Right lobe of liver (tissue), 6 donors: ENCODE data around the gene AKR1B15. TPM values are rescaled to one million over a fixed set of nuclear protein-coding genes. Genes with fewer than 3 reads are reported as not detected.
A peak's percentile ranks its signal among the peaks of the same experiment; 100 is the strongest.

Source experiments
- ATAC-seq, 4 donors: fragments of 200-7000 bp; cut with Tn5 transposase; one replicate each; pipeline ENCODE4 v1.9.1; 2020; ENCODE audit warnings: mild to moderate bottlenecking in 4 of 4, moderate library complexity in 4 of 4
- DNase-seq, 3 donors: peaks; one replicate each; pipeline ENCODE4 v3.0.0-alpha.2; 2020
- H3K27ac ChIP-seq, 3 donors: fragments of 200-600 bp; one replicate each; pipeline ENCODE4 v1.8.0; 2022
- H3K27me3 ChIP-seq, 2 donors: fragments of 200-600 bp; one replicate each; pipeline ENCODE4 v1.8.0; 2022
- H3K36me3 ChIP-seq, 4 donors: fragments of 200-600 bp; sonication (generic) in 1 of 4; one replicate each; pipeline versions ENCODE4 v1.5.1 to v1.8.0; 2017 to 2022; ENCODE audit warnings: control low read depth in 1 of 4
- H3K4me1 ChIP-seq, 4 donors: fragments of 200-600 bp; sonication (generic) in 1 of 4; one replicate each; pipeline versions ENCODE4 v1.5.1 to v1.8.0; 2017 to 2022; ENCODE audit warnings: control low read depth in 1 of 4
- H3K4me3 ChIP-seq, 3 donors: fragments of 200-600 bp; one replicate each; pipeline ENCODE4 v1.8.0; 2022
- H3K9me3 ChIP-seq, 4 donors: fragments of 200-600 bp; sonication (generic) in 1 of 4; one replicate each; pipeline versions ENCODE4 v1.5.1 to v1.8.0; 2017 to 2022; ENCODE audit warnings: control low read depth in 1 of 4
- POLR2A ChIP-seq: fragments of 450-650 bp; IDR thresholded peaks from one replicate; pipeline ENCODE4 v1.6.1; 2017; ENCODE audit warnings: antibody characterized with exemption, mild to moderate bottlenecking
- WGBS: methylation state at CpG from one replicate; pipeline ENCODE4 v1.1.6; 2018; ENCODE audit warnings: low coverage, low lambda C conversion rate; ENCODE audit not compliant: insufficient coverage; ENCODE audit errors: missing lambda C conversion rate; 5-methylcytosine and 5-hydroxymethylcytosine counted together
- intact Hi-C, 2 donors: fragments of 100-400 bp; cut with DNase I; formaldehyde crosslinking; loops; one replicate each; pipeline versions ENCODE4 v1.11.2 to v1.14.1; 2022
- total RNA-seq, 6 experiments: library from RNA; depleted of rRNA in 2 of 6; stranded (reverse); fragments of >200 nt in 2 of 6; fragmentation: NEBNext Ultra II Directional in 3 of 6; extraction: Animal tissue kit (Norgen Biotek cat#: 25700) in 3 of 6; gene quantifications; one replicate each; pipeline versions ENCODE4 v1.1.0 to v1.2.4, GENCODE V29; 2016 to 2023
- TF ChIP-seq, protein P1 (sequence below), 4 donors: fragments of 200-600 bp in 3 of 4; fragments of 450-650 bp in 1 of 4; IDR thresholded peaks; one replicate each; pipeline versions ENCODE4 v1.5.1 to v1.8.0; 2016 to 2022; ENCODE audit warnings: antibody characterized with exemption in 4 of 4, mild to moderate bottlenecking in 2 of 4
- donor health status: DM: no; HTN: yes; CAD: no.
- donor health status: DM: no; HTN: no; CAD: no.
- donor health status: DM: no; HTN: no; CAD: no.
- donor health status: DM: no; HTN: yes; CAD: no.
- donor health status: DM: no; HTN: yes; CAD: no.

AKR1B15 gene
- total RNA-seq, 6 experiments from 2014 or later, result 1.8 to 40.4 (median 2.4) TPM; not detected in 2

DNA sequence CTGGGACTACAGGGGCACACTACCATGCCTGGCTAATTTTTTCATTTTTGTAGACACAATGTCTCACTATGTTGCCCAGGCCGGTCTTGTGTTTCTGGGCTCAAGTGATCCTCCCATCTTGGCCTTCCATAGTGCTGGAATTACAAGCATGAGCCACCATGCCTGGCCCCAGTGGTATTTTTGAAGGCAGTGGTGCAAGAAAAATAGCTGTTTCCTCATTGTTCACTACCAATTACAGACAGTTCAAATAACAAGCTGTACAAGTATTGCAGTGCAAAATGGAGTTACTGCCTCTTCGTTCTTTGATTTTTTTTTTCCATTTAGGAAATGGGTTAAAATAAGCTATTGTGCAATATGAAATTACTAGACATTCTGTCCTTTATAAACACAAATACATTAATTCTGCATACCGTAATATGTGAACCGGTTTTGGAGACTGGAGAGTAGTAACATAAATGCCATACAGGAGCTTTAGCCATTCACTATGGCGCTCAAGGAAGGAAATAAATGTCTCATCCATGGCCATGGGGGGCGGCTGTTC, 62.8 kb downstream of the AKR1B15 start:
- ATAC-seq, result no peak
- no peak for DNase-seq
- 76% methylated on average over 5 of the region's 6 CpGs for WGBS
- no peak overlapping the region for H3K4me3 ChIP-seq
- no peaks in the 10 kb centered on the region for H3K36me3 ChIP-seq
- H3K27ac ChIP-seq, result no peak overlapping the region
- TF ChIP-seq, protein P1, sequence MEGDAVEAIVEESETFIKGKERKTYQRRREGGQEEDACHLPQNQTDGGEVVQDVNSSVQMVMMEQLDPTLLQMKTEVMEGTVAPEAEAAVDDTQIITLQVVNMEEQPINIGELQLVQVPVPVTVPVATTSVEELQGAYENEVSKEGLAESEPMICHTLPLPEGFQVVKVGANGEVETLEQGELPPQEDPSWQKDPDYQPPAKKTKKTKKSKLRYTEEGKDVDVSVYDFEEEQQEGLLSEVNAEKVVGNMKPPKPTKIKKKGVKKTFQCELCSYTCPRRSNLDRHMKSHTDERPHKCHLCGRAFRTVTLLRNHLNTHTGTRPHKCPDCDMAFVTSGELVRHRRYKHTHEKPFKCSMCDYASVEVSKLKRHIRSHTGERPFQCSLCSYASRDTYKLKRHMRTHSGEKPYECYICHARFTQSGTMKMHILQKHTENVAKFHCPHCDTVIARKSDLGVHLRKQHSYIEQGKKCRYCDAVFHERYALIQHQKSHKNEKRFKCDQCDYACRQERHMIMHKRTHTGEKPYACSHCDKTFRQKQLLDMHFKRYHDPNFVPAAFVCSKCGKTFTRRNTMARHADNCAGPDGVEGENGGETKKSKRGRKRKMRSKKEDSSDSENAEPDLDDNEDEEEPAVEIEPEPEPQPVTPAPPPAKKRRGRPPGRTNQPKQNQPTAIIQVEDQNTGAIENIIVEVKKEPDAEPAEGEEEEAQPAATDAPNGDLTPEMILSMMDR (IDR thresholded peaks at IDR 0.05), result no peak
- TF ChIP-seq POLR2A, result no peak
- intact Hi-C loops, result loop anchor here in 1 of 2 donors (10.0 kb wide), 1 partner anchor 177 kb away; no protein-coding TSS in a partner anchor
- H3K4me1 ChIP-seq, result no peaks in the 10 kb centered on the region
- no peaks in the 10 kb centered on the region for H3K27me3 ChIP-seq
- H3K9me3 ChIP-seq, result no peaks in the 10 kb centered on the region

DNA sequence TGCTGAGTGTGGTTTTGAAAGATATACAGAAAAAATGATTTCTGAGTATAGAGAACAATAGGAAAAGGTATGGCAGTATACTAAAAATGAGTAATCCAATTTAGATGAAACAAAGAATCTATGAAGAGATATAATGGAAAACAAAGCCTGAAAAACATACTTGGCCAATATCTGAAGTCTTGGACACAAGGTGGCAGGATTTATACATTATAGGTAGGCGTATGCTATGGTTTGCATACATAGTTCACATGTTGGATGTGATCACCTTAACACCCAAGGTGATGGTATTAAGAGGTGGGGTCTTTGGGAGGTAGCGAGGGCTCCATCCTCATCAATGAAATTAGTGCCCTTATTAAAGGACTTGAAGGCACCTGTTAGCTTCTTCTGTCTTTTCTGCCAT, 63.3 kb downstream of the AKR1B15 start:
- Histone ChIP-seq H3K27ac (no peak overlapping the region), H3K9me3 (no peaks in the 10 kb centered on the region), H3K4me1 (no peaks in the 10 kb centered on the region), H3K4me3 (no peak overlapping the region), H3K27me3 (no peaks in the 10 kb centered on the region), H3K36me3 (no peaks in the 10 kb centered on the region)
- intact Hi-C loops, result loop anchor here in 1 of 2 donors (10.0 kb wide), 1 partner anchor 177 kb away; no protein-coding TSS in a partner anchor
- DNase-seq, result no peak
- 92% methylated on average over 2 of the region's 2 CpGs for WGBS
- no peak for ATAC-seq
- TF ChIP-seq POLR2A, result no peak
- TF ChIP-seq, protein P1 (IDR thresholded peaks at IDR 0.05), result no peak

DNA sequence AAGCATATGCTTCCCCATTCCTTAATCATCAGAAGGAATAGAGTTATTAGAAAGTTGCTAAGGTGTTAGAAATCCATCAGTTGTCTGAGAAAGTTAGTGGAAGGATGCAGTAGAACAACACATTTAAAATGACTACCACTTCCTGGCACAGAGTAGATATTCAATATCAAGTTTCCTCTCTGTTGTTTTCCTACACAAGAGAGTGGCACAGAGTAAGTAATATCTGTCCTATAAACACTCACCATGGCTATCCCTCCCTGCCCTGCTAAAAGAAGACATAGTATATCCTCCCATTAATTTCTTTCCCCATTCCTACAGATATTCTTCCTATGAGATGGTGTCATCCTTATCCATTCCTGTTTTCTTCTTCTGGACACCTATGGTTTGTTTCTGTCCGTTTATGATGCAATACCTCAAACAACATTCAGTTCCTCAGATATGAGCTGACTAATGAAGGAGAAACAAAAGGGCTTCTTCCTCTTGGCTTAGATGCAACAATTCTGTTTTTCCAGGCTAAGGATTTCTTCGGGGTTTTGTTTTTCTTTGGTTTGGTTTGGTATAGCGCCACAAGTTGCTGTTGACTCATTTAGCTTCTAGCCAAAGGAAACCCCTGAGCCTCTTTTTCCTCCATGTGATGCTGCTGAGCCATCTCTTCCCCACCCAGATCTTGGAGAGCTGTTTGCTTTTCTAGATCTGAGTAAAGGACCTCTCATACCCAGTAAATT, 64.9 kb downstream of the AKR1B15 start:
- Histone ChIP-seq H3K36me3 (no peaks in the 10 kb centered on the region), H3K4me1 (no peaks in the 10 kb centered on the region), H3K27ac (no peak overlapping the region), H3K9me3 (no peaks in the 10 kb centered on the region), H3K27me3 (no peaks in the 10 kb centered on the region), H3K4me3 (no peak overlapping the region)
- 36% methylated on average over 3 of the region's 3 CpGs for WGBS
- TF ChIP-seq, protein P1 (IDR thresholded peaks at IDR 0.05), result no peak
- intact Hi-C loops, result loop anchor here in 1 of 2 donors (10.0 kb wide), 1 partner anchor 179 kb away; no protein-coding TSS in a partner anchor
- ATAC-seq, result peak; percentile 39 to 73 (median 44)
- DNase-seq, result no peak

DNA sequence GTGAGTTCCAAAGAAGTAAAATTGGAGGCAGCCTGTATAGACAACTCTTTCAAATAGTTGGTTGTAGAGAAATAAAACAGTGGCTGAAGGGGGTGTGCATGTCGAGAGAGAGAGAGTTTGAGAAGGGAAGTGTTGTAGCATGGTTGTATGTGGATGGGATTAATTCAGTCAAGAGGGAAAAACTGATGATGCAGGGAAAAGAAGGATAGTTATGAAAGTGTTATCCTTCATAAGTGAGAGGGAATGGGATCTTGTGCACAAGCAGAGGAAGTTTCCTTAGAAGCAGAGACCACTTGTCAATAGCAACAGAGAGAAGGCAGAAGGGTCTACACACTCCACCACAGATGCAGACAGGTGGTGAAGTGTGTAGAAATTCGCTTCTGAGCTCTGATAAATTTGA, 67.7 kb downstream of the AKR1B15 start:
- H3K27ac ChIP-seq, result no peak overlapping the region

More for the DNA sequence above, 67.7 kb downstream of the AKR1B15 start:
- DNase-seq (no peak), ATAC-seq (no peak)
- WGBS, result 61% methylated on average over 2 of the region's 2 CpGs
- TF ChIP-seq, protein P1 (IDR thresholded peaks at IDR 0.05), result no peak
- TF ChIP-seq POLR2A, result no peak
- intact Hi-C loops, result loop anchor here in 1 of 2 donors (10.0 kb wide), 1 partner anchor 182 kb away; no protein-coding TSS in a partner anchor
- no peaks in the 10 kb centered on the region for H3K9me3 ChIP-seq
- no peak overlapping the region for H3K4me3 ChIP-seq
- peaks cover 0 to 3% of the 10 kb centered on the region in 2 donors for H3K27me3 ChIP-seq
- H3K36me3 ChIP-seq, result no peaks in the 10 kb centered on the region
- H3K4me1 ChIP-seq, result no peaks in the 10 kb centered on the region
